HepG2 (cell line): ENCODE results near the gene P2RY6. TPM values are rescaled to one million over a fixed set of nuclear protein-coding genes. Genes with fewer than 3 reads are reported as not detected.
A peak's percentile ranks its signal among the peaks of the same experiment; 100 is the strongest.

Source experiments
- FOSL1 ChIP-seq: sonication (generic); formaldehyde crosslinking; IDR thresholded peaks from 2 replicates; pipeline ENCODE4 v1.9.0; 2021; ENCODE audit warnings: missing genetic modification reagents, borderline replicate concordance
- GPN1 ChIP-seq: sonication (generic); formaldehyde crosslinking; IDR thresholded peaks from 2 replicates; pipeline ENCODE4 v1.5.1; 2020; ENCODE audit warnings: missing genetic modification reagents, borderline replicate concordance
- KDM6A ChIP-seq: IDR thresholded peaks from 2 replicates; pipeline ENCODE4 v1.6.1; 2016; ENCODE audit warnings: low read depth
- KLF12 ChIP-seq: sonication (generic); formaldehyde crosslinking; IDR thresholded peaks from 2 replicates; pipeline ENCODE4 v1.4.0; 2020; ENCODE audit warnings: missing genetic modification reagents, borderline replicate concordance
- KMT2B ChIP-seq: IDR thresholded peaks from 2 replicates; pipeline ENCODE4 v1.6.1; 2016; ENCODE audit warnings: missing genetic modification reagents, missing compliant biosample characterization
- LBX2 ChIP-seq: sonication (generic); formaldehyde crosslinking; IDR thresholded peaks from 2 replicates; pipeline ENCODE4 v1.5.0; 2020; ENCODE audit warnings: missing genetic modification reagents, mild to moderate bottlenecking, borderline replicate concordance
- PPARG ChIP-seq: conservative IDR thresholded peaks from 2 replicates; pipeline ENCODE4 v1.6.1; 2016; ENCODE audit warnings: missing biosample characterization, missing genetic modification reagents
- RARA ChIP-seq: IDR thresholded peaks from 2 replicates; pipeline ENCODE4 v1.6.1; 2016; ENCODE audit warnings: missing genetic modification reagents, missing compliant biosample characterization
- RBFOX2 ChIP-seq: fragments of 200-400 bp; formaldehyde crosslinking; IDR thresholded peaks from 2 replicates; pipeline ENCODE4 v1.6.1; 2017; ENCODE audit warnings: low read depth, mild to moderate bottlenecking, low read length
- REL ChIP-seq: sonication (generic); formaldehyde crosslinking; conservative IDR thresholded peaks from 2 replicates; pipeline ENCODE4 v1.8.0; 2022; ENCODE audit warnings: mild to moderate bottlenecking, missing genetic modification reagents, moderate library complexity
- SP2 ChIP-seq: sonication (generic); formaldehyde crosslinking; IDR thresholded peaks from 2 replicates; pipeline ENCODE4 v1.5.1; 2020; ENCODE audit warnings: mild to moderate bottlenecking, missing genetic modification reagents
- STAG1 ChIP-seq: sonication (generic); formaldehyde crosslinking; IDR thresholded peaks from 2 replicates; pipeline ENCODE4 v1.4.0; 2020; ENCODE audit warnings: missing genetic modification reagents
- U2AF2 ChIP-seq: fragments of 200-400 bp; formaldehyde crosslinking; IDR thresholded peaks from 2 replicates; pipeline ENCODE4 v1.6.1; 2017; ENCODE audit warnings: low read depth, mild to moderate bottlenecking, low read length
- ZNF296 ChIP-seq: sonication (generic); formaldehyde crosslinking; conservative IDR thresholded peaks from 2 replicates; pipeline ENCODE4 v1.5.0; 2020; ENCODE audit warnings: mild to moderate bottlenecking, missing genetic modification reagents
- ZNF329 ChIP-seq: sonication (generic); formaldehyde crosslinking; IDR thresholded peaks from 2 replicates; pipeline ENCODE4 v1.9.0; 2021; ENCODE audit warnings: low read depth, mild to moderate bottlenecking, missing genetic modification reagents
- ZNF333 ChIP-seq: sonication (generic); formaldehyde crosslinking; IDR thresholded peaks from 2 replicates; pipeline ENCODE4 v1.4.0; 2020; ENCODE audit warnings: mild to moderate bottlenecking, missing genetic modification reagents, borderline replicate concordance
- ZNF530 ChIP-seq: sonication (generic); formaldehyde crosslinking; IDR thresholded peaks from 2 replicates; pipeline ENCODE4 v1.5.0; 2020; ENCODE audit warnings: low read depth, mild to moderate bottlenecking, missing genetic modification reagents
- ZNF775 ChIP-seq: sonication (generic); formaldehyde crosslinking; IDR thresholded peaks from 2 replicates; pipeline ENCODE4 v1.4.0; 2020; ENCODE audit warnings: missing genetic modification reagents, mild to moderate bottlenecking, moderate library complexity, borderline replicate concordance
- ZNF776 ChIP-seq: sonication (generic); formaldehyde crosslinking; IDR thresholded peaks from 2 replicates; pipeline ENCODE4 v1.4.0; 2020; ENCODE audit warnings: mild to moderate bottlenecking, missing genetic modification reagents
- ZNF777 ChIP-seq: sonication (generic); formaldehyde crosslinking; IDR thresholded peaks from 2 replicates; pipeline ENCODE4 v1.4.0; 2020; ENCODE audit warnings: missing genetic modification reagents
- ZUFSP ChIP-seq: sonication (generic); formaldehyde crosslinking; IDR thresholded peaks from 2 replicates; pipeline ENCODE4 v1.9.0; 2021; ENCODE audit warnings: missing genetic modification reagents, mild to moderate bottlenecking, borderline replicate concordance
- polyA plus RNA-seq, 8 experiments: library from polyadenylated mRNA; depleted of rRNA in 3 of 8; stranded (reverse) in 7 of 8; unstranded in 1 of 8; fragments of >200 nt; fragmentation: Illumina TruSeq in 4 of 8; extraction: Trizol in 4 of 8; gene quantifications; 2 replicates each; pipeline versions ENCODE4 v1.2.1 to v1.2.3, GENCODE V29; 2011 to 2016; ENCODE audit warnings: low read depth in 4 of 8, missing spikeins in 1 of 8, mixed read lengths in 1 of 8; ENCODE audit not compliant: insufficient read depth in 1 of 8
- total RNA-seq, 5 experiments: library from RNA; depleted of rRNA; stranded (reverse); fragments of >200 nt; fragmentation: Illumina TruSeq; extraction: Trizol; gene quantifications; 2 replicates each; pipeline ENCODE4 v1.2.3, GENCODE V29; 2016; ENCODE audit warnings: low read depth in 1 of 5
- TF ChIP-seq, protein P1 (sequence below), 2 experiments: sonication (generic) in 1 of 2; formaldehyde crosslinking in 1 of 2; IDR thresholded peaks; 2 replicates each; pipeline versions ENCODE4 v1.6.1 to v1.9.0; 2014 to 2022; ENCODE audit warnings: antibody characterized with exemption in 1 of 2, borderline replicate concordance in 1 of 2, inconsistent platforms in 1 of 2, low read depth in 1 of 2, missing genetic modification reagents in 1 of 2

P2RY6 gene
- total and polyA plus RNA-seq, 2 of the 13 experiments (the other 11 are each of a cell fraction or from before 2014, with no cell fraction given): 0.09 to 0.29 TPM

DNA sequence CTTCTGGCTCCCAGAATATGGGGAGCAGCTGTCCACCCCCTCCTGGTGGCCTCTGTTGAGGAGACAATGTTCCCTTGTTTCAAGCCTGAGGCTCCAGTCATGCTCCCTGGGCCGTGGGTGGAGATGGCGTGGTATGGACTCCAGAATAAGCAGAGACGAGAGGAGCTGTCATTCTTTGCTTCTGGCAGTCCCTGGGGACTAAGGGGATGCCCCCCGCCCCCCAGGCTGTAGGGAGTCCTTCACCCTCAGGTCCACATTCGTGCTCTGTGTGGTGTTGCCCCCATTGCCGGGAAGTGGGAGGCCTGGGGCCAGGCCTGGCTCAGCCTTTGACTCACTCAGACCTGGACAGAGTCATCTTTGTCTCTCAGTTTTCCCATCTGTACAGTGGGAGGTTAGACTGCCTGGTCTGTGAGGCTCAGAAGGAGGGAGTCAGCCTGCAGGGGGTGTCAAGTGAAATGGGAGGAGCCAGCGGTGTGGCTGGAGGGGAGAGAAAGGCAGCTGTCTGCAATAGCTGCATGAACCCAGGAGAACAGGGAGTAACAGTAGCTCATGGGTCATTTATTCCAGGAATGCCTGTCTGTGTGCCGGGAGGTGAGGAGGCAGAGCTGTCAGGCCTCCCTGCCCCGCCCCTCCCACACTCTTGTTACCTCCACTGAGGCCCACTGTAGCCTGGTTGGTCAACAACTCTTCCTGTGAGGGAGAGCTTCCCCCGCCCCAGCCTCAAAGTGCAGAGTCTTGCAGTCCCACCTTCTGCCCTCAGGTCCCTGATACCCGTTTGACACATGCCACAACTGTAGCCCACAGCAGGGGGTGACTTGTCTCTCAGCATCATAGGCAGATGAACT, 42.2 kb downstream of the P2RY6 start (continued):
- TF ChIP-seq, protein P1, sequence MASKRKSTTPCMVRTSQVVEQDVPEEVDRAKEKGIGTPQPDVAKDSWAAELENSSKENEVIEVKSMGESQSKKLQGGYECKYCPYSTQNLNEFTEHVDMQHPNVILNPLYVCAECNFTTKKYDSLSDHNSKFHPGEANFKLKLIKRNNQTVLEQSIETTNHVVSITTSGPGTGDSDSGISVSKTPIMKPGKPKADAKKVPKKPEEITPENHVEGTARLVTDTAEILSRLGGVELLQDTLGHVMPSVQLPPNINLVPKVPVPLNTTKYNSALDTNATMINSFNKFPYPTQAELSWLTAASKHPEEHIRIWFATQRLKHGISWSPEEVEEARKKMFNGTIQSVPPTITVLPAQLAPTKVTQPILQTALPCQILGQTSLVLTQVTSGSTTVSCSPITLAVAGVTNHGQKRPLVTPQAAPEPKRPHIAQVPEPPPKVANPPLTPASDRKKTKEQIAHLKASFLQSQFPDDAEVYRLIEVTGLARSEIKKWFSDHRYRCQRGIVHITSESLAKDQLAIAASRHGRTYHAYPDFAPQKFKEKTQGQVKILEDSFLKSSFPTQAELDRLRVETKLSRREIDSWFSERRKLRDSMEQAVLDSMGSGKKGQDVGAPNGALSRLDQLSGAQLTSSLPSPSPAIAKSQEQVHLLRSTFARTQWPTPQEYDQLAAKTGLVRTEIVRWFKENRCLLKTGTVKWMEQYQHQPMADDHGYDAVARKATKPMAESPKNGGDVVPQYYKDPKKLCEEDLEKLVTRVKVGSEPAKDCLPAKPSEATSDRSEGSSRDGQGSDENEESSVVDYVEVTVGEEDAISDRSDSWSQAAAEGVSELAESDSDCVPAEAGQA (IDR thresholded peaks at IDR 0.05; ENCODE audit: low read depth): 0 out of 2 replicates have a peak, but pooled peaks have one; percentile 29
- TF ChIP-seq, protein P1 (CRISPR knock-in tag; IDR thresholded peaks at IDR 0.05; ENCODE audit: borderline replicate concordance): no peak
- no peak for TF ChIP-seq SP2 (CRISPR knock-in tag)
- no peak for TF ChIP-seq ZUFSP
- TF ChIP-seq RARA (CRISPR knock-in tag): peak; percentile 73
- no peak for TF ChIP-seq ZNF333 (CRISPR knock-in tag)
- TF ChIP-seq KLF12 (CRISPR knock-in tag): no peak
- TF ChIP-seq ZNF329 (CRISPR knock-in tag): no peak
- peak; percentile 17; the same call in 1 of the 2 replicates for TF ChIP-seq STAG1 (CRISPR knock-in tag)
- no peak for TF ChIP-seq ZNF296 (CRISPR knock-in tag)
- no peak for TF ChIP-seq U2AF2
- TF ChIP-seq GPN1: no peak
- TF ChIP-seq ZNF530 (CRISPR knock-in tag): no peak
- no peak for TF ChIP-seq ZNF777
- no peak for TF ChIP-seq FOSL1 (CRISPR knock-in tag)
- no peak for TF ChIP-seq ZNF776 (CRISPR knock-in tag)
- no peak; the same call in 1 of the 2 replicates for TF ChIP-seq REL
- TF ChIP-seq PPARG (CRISPR knock-in tag): peak; percentile 82
- 0 out of 2 replicates have a peak, but pooled peaks have one; percentile 20 for TF ChIP-seq KDM6A (CRISPR knock-in tag)
- TF ChIP-seq ZNF775 (CRISPR knock-in tag): no peak
- no peak for TF ChIP-seq LBX2 (CRISPR knock-in tag)
- TF ChIP-seq KMT2B (CRISPR knock-in tag): 0 out of 2 replicates have a peak, but pooled peaks have one; percentile 60
- TF ChIP-seq RBFOX2: no peak
